GM21367 (cell line): ENCODE data around the gene ENPP6.

ENCODE experiments used
- ATAC-seq: cut with Tn5 transposase; IDR thresholded peaks from one replicate; pipeline ENCODE4 v1.9.1; 2021; ENCODE audit not compliant: unreplicated experiment

ENPP6 gene

GRCh38 chr4:184217634-184218033, at the start of gene ENPP6:
Gene ENPP6 (minus strand): TSS chr4:184217873. CDS start chr4:184217819, 54 bp downstream.
- ATAC-seq: no peak

DNA sequence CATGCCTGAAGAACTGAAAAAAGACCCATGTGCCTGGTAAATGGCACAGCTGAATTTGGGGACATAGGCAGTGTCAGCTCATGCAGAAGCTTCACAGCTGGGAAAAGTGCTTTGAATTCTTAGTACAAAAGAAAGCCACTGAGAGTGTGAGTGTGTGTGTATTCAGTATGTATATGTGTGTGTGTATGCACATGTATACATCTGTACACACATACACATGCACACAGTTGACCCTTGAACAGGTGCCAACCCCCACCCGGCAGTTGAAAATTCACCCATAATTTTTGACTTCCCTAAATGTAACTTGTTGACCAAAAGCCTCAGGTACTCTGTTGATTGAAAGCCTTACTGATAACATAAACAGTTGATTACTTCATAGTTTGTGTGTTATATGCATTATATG, 49.5 kb upstream of the ENPP6 start:
- no peak for ATAC-seq

DNA sequence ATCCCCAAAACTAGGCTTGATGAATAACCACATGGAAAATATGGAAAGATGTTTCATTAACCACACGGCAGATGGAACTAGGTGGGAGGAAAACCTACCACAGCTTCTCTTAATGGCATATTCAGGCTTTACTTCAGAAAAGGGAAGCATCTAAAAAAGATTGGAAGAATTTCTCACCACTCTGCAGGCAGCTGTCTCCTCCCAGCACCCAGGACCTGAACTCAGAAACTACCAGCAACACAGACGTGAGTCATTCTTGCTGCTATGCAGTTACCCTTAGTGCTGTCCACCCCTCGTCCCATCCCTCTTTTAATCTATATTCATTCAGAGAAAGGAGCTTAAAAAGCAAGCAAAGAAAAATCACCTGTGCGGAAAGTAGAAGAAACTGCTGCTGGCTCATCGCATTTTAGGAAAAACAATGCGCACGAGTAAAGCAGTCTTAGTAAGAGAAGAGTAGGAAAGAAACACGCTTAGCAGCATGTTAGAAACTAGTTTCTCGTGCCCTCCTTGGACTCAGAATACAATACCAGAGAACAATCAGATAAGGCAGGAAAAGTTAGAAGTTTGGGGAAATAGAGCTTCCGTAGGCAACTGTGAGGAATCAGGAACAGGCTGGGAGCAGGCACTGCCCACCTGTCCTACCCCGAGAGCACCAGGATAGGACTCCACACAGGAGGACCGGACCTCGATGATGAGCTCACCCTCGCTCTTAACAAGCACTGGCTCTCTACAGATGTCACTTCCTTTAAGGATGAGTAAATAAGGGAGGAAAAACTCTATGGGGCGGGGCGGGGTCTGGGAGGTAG, 48.1 kb upstream of the ENPP6 start:
- no peak for ATAC-seq

- peak; percentile 32 for ATAC-seq
Observed at GRCh38 chr4:184263910-184264732, 46.4 kb upstream of the ENPP6 start.

- ATAC-seq: no peak
Observed at GRCh38 chr4:184263461-184263860, 45.8 kb upstream of the ENPP6 start.

GRCh38 chr4:184262901-184263300, 45.2 kb upstream of the ENPP6 start:
- no peak for ATAC-seq

DNA sequence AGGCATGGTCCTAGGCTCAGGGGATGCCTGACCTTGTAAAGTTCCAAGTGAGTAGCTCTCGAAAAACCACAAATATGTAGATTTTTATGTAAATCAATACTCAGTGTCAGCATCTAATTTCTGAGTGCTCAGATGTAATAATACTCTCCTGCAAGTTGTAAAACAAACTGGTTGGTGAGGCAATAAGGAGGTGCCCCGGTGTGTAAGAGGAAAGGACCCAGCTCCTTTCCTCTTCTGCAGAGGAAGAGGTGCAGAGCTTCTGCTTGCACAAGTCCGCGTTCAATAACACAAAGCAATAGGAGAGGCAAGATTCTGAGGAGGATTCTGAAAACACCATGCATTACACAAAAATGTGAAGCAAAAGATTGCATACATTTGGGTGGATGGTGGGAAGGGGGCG, 43.6 kb upstream of the ENPP6 start:
- no peak for ATAC-seq

DNA sequence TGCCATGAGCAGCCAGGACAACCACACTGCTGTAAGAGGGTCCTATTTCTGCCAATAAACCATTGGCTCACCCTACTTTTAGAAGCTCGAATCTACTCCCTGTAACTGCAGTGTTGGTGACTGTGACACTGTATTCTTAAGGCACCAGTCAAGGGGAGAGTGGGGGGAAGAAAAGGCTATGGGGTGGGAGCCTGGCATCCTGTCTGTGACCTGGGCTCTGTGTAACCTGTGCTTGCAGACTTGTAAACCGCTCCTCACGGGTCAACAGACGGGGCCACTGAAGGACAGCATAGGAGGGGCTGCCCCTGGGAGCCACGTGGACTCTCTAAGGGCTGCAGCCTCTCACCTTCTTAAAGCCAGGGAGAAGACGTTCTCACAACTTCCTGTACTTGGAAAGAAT, 42.2 kb upstream of the ENPP6 start:
- no peak for ATAC-seq

DNA sequence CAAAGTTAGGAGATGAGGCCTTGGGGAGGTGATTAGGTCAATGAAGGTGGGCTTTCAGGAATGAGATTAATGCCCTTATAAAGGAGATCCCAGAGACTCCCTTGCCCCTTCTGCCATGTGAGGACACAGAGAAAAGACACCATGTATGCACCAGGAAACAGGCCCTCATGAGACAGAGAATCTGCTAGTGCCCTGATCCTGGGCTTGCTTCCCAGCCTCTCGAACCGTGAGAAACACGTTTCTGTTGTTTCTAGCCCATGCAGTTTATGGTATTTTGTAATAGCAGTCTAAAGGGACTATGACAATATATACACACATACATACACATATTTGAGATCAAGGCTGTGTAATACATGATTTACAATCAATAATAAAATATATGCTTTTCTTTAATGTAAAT, 41.4 kb upstream of the ENPP6 start:
- no peak for ATAC-seq

DNA sequence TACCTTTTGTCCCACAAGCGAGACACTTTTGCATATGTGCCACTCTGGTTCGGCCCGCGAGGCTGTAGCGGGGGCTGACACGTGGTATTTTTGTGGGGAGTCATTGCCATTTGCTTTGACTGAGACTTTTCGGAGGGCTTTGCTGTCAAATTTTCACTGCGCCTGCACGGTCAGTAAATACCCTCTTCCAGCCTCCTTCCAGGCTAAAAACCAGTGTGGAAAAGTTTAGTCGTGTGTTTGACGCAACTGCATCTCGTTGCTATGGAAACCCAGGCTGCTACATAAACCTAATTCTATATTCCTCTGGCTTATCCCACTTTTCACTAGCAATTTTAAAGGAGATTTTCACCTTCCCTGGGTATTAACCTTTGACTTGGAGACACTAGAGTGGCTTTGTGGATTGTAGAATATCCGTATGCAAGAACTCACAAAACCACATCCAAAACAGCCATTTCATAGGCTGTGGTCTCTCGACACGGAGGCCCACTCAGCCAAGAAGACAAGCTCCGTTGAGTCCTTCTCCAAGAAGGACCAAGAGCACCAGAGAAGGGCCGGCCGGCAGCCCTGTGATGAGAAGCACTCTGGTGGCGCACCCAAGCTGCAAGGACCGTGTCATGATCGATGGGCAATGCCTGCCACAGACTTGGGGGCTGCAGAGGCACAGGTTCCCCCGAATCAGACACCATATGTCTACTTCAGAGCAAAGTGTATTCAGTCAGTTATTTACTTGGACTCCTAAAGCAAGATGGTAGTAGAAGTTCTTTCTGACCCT, 38.4 kb upstream of the ENPP6 start:
- no peak for ATAC-seq

GRCh38 chr4:184255361-184255760, 37.7 kb upstream of the ENPP6 start:
- ATAC-seq: no peak

- ATAC-seq: no peak
Observed at GRCh38 chr4:184253072-184253420, 35.4 kb upstream of the ENPP6 start.

- no peak for ATAC-seq
Observed at GRCh38 chr4:184252136-184253071, 34.7 kb upstream of the ENPP6 start.

DNA sequence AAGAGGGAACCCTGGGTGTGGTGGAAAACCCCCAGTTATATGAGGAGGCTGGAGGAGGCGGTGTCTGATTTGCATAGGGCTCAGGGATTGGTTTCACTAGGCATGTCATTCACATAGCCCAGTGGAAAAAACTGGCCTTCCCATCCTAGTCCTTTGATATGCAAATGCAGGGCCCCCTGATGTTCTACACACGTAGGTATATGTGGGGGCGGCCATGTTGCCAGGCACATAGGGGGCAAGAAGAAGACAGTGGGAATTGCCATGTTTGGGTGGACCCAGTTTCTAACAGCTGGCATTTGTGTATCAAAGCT, 34.0 kb upstream of the ENPP6 start:
- no peak for ATAC-seq

DNA sequence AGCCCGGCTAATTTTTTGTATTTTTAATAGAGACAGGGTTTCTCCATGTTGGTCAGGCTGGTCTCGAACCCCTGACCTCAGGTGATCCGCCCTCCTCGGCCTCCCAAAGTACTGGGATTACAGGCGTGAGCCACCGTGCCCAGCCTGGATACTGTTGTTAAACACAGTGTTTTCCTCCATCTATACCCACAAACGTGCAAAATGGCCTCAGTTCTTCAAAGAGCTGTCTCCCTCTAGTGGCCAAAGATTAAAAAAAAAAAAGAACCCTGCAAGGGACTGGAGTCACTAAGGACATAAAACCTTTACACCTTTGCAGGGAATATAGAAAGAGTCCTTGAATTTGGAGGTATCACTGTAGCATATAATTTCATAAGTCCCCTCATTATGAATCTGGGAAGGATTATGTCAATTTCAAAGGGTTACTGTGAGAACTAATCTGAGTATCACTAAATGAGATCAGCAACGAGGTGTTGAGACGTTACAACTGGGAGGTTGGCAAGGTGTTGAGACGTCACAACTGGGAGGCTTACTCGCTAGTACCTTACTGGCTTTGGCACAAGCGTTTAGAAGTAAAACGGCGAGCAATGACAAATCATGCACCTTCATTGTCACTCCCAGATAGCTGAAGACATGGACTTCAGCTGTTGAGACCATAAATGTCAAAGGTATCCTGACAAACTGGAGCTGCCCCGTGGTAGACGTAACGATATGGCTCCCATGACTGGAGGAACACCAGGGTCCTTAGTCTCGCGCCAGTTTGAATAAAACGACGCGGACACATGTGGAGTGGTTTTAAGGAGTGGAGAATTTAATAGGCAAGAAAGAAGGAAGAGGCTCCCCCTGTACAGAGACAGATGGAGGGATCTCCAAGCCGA, 33.4 kb upstream of the ENPP6 start:
- no peak for ATAC-seq

DNA sequence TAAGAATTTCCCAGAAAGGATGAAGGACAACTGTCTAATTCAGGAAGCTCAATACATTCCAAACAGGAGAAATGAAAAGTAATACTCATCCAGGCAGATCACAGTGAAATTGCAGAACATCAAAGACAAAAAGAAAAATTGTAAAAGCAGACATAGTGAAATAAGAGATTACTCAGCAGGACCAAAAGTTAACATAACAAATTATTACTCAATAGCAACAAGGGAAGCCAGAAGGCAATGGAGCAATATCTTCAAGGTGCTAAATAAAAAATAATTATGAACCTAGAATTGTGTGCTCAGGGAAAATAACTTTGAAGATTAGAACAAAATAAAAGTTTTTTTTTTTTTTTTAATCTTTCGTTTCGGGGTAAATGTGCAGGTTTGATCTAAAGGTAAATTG, 30.5 kb upstream of the ENPP6 start:
- no peak for ATAC-seq

DNA sequence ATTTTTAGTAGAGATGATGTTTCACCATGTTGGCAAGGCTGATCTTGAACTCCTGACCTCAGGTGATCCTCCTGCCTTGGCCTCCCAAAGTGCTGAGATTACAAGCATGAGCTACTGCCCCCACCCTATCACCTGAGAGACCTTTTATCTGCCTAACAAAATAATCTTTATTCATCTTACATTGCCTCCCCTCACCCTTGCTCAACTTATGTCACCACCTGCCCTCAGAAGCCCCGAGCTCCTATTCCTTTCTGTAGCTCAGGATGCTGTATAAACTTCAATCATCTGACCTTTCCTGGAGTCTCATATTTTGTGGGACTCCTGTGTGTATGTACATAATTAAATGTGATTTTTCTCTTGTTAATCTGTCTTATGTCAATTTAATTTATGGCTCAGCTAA, 29.7 kb upstream of the ENPP6 start:
- ATAC-seq: no peak

DNA sequence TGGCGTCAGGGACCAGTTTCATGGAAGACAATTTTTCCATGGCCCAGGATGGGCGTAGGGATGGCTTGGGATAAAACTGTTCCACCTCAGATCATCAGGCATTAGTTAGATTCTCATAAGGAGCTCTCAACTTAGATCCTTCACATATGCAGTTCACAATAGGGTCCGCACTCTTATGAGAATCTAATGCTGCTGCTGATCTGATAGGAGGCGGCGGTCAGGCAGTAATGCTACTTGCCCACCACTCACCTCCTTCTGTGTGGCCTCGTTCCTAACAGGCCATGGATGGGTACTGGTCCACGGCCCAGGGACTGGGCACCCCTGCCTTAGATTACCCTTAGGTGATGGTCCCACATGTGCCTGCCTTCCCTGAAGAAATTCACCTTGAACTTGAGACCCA, 28.8 kb upstream of the ENPP6 start:
- no peak for ATAC-seq

- no peak for ATAC-seq
Observed at GRCh38 chr4:184238072-184238745, 20.5 kb upstream of the ENPP6 start.
